Kidney (tissue), 14 donors: ENCODE results near the gene VAV2. TPM values are rescaled to one million over a fixed set of nuclear protein-coding genes. Genes with fewer than 3 reads are reported as not detected.
A peak's percentile ranks its signal among the peaks of the same experiment; 100 is the strongest.

Experiments used
- DNase-seq, 5 donors: peaks; one replicate each; pipeline ENCODE4 v3.0.0-alpha.2; 2013 to 2020
- FAIRE-seq: peaks from 2 replicates; lab custom pipeline; 2012; peaks lifted over from hg19 to GRCh38; lab: Jason Lieb, UNC
- H3K27ac ChIP-seq, 2 donors: one replicate each; pipeline ENCODE4 v1.7.0; 2013; ENCODE audit warnings: low read depth in 2 of 2, low read length in 2 of 2, inconsistent platforms in 1 of 2
- H3K27me3 ChIP-seq: one replicate; pipeline ENCODE4 v1.7.1; 2013; ENCODE audit warnings: low read length, inconsistent platforms; ENCODE audit not compliant: control insufficient read depth, insufficient read depth
- H3K36me3 ChIP-seq, 3 donors: one replicate each; pipeline versions ENCODE4 v1.7.0 to v1.7.1; 2013; ENCODE audit warnings: low read length in 3 of 3, control low read depth in 1 of 3, inconsistent platforms in 1 of 3; ENCODE audit not compliant: insufficient read depth in 3 of 3, control insufficient read depth in 2 of 3
- H3K4me1 ChIP-seq, 3 donors: one replicate each; pipeline versions ENCODE4 v1.7.0 to v1.7.1; 2013; ENCODE audit warnings: low read length in 3 of 3, inconsistent platforms in 1 of 3, low read depth in 1 of 3; ENCODE audit not compliant: control insufficient read depth in 2 of 3, insufficient read depth in 2 of 3
- H3K4me3 ChIP-seq, 3 donors: one replicate each; pipeline versions ENCODE4 v1.7.0 to v1.8.1; 2013; ENCODE audit warnings: low read length in 3 of 3, control low read depth in 1 of 3, inconsistent platforms in 1 of 3
- H3K9ac ChIP-seq, 3 donors: one replicate each; pipeline versions ENCODE4 v1.7.0 to v1.7.1; 2013; ENCODE audit warnings: low read length in 3 of 3, control low read depth in 1 of 3, inconsistent platforms in 1 of 3
- H3K9me3 ChIP-seq, 3 donors: one replicate each; pipeline versions ENCODE4 v1.7.0 to v1.7.1; 2013; ENCODE audit warnings: low read length in 3 of 3, control low read depth in 1 of 3, inconsistent platforms in 1 of 3; ENCODE audit not compliant: control insufficient read depth in 2 of 3, insufficient read depth in 1 of 3
- CTCF ChIP-seq: IDR thresholded peaks from 3 replicates; pipeline ENCODE4 v1.5.1; 2012; ENCODE audit warnings: mild to moderate bottlenecking, moderate library complexity, borderline replicate concordance; ENCODE audit not compliant: insufficient read depth; ENCODE audit errors: extremely low read depth
- intact Hi-C: fragments of 100-400 bp; cut with DNase I; formaldehyde crosslinking; loops from one replicate; pipeline ENCODE4 v1.11.1; 2022
- polyA plus RNA-seq: library from polyadenylated mRNA; stranded (reverse); fragments of 350-450 nt; fragmentation: Illumina TruSeq; extraction: RNeasy Lipid Tissue Mini Kit (QIAGEN cat#74804); gene quantifications from one replicate; pipeline ENCODE4 v1.2.3, GENCODE V29; 2014; ENCODE audit warnings: low read depth, low replicate concordance; ENCODE audit not compliant: insufficient read depth
- total RNA-seq: library from RNA; stranded (reverse); fragmentation: NEBNext Ultra II Directional; extraction: Animal tissue kit (Norgen Biotek cat#: 25700); gene quantifications from one replicate; pipeline ENCODE4 v1.2.1, GENCODE V29; 2021
- donor health status: control.
- donor health status: control.
- donor health status: control.
- donor health status: control.
- donor health status: control.
- donor health status: DM: yes; HTN: yes; CAD: no.
- donor health status: Normal renal cell carcinoma (clear cell type).

Gene VAV2
- total and polyA plus RNA-seq, 2 donors from 2014 or later, result 22.3 to 47.1 TPM

- Histone ChIP-seq H3K9me3 (no peaks in the 10 kb centered on the region), H3K36me3 (no peaks in the 10 kb centered on the region), H3K27ac (no peak overlapping the region), H3K27me3 (no peaks in the 10 kb centered on the region), H3K9ac (no peak overlapping the region), H3K4me1 (peaks cover 0 to 10% (median 0%) of the 10 kb centered on the region in 3 donors), H3K4me3 (no peak overlapping the region)
- TF ChIP-seq CTCF, result no peak
- no peak for FAIRE-seq
- DNase-seq, result peak in 2 of 5 donors; percentile 6 to 43
- intact Hi-C loops, result no loop called here
Observed at GRCh38 chr9:133742251-133742650, 249.9 kb downstream of the VAV2 start.

GRCh38 chr9:133741716-133742115 lies 250.4 kb downstream of the VAV2 start:
- Histone ChIP-seq H3K4me3 (no peak overlapping the region), H3K27ac (no peak overlapping the region), H3K4me1 (peaks cover 0 to 14% (median 0%) of the 10 kb centered on the region in 3 donors), H3K9me3 (no peaks in the 10 kb centered on the region), H3K9ac (no peak overlapping the region), H3K36me3 (no peaks in the 10 kb centered on the region), H3K27me3 (no peaks in the 10 kb centered on the region)
- TF ChIP-seq CTCF, result no peak
- FAIRE-seq, result no peak
- intact Hi-C loops, result no loop called here
- peak in 2 of 5 donors; percentile 7 to 53 for DNase-seq

GRCh38 chr9:133740911-133741310 lies 251.2 kb downstream of the VAV2 start:
- DNase-seq, result peak in 2 of 5 donors; percentile 8 to 53

More at GRCh38 chr9:133740911-133741310, 251.2 kb downstream of the VAV2 start:
- TF ChIP-seq CTCF, result no peak
- Histone ChIP-seq H3K36me3 (no peaks in the 10 kb centered on the region), H3K4me3 (no peak overlapping the region), H3K27ac (peak overlapping the region; percentile 24 to 45), H3K27me3 (no peaks in the 10 kb centered on the region), H3K4me1 (peaks cover 0 to 14% (median 0%) of the 10 kb centered on the region in 3 donors), H3K9me3 (no peaks in the 10 kb centered on the region), H3K9ac (no peak overlapping the region)
- FAIRE-seq, result no peak
- intact Hi-C loops, result no loop called here
